GM21786 (cell line): ENCODE measurements around the gene SNX1.

Source experiments
- ATAC-seq: cut with Tn5 transposase; IDR thresholded peaks from one replicate; pipeline ENCODE4 v1.9.1; 2021; ENCODE audit not compliant: unreplicated experiment

The SNX1 gene

DNA sequence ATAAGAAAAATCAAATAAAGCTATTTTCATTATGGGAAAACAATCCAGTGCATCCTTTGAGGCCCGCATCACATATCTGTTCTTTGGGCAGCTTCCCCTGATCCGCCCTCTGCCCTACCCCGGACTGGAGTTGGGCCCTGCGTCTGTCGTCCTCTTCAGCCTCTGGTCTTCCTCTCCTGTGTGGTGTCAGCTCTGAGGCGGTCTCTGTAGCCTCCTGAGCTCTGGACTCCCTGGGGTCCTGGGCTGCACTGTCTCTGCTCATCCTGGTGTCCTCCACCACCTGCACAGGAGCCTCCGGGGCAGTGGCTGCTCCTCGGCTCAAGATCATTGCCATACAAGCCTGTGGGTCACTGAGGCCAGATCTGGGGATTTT lies 48.4 kb downstream of the SNX1 start:
- ATAC-seq, result no peak

DNA sequence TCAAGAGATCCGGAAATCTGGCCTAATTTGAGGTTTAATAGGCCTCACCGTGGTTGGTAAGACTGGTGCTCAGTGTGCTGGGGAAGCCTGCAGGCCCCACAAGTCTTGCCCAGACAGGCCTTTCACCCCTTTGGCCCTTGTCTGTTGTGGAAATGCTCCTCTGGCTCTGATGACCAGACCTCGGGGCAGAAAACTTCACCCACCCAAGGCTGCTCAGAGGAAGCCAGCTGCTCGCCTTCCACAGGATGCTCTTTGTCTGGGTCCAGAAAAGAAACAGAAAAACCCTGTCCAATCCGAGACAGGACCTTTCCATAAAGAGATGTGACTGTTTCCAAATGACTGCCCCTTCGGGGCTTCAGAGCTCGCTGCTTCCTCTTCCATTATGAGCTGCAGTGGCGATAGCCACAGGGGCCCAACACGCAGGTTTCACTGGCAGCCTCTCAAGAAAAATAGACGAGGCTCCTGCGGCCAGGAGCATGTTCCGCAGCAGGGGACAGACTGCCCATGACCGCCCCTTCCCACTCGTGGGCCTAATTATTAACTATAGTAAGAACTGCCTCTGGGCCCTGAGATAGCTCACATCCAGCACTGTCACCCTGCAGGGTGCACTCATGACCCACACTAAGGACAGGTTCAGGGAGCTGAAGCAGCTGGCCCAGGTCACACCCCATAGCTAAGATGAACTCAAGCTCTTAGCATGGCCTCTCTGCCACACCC lies 48.9 kb downstream of the SNX1 start:
- ATAC-seq, result peak; percentile 79

DNA sequence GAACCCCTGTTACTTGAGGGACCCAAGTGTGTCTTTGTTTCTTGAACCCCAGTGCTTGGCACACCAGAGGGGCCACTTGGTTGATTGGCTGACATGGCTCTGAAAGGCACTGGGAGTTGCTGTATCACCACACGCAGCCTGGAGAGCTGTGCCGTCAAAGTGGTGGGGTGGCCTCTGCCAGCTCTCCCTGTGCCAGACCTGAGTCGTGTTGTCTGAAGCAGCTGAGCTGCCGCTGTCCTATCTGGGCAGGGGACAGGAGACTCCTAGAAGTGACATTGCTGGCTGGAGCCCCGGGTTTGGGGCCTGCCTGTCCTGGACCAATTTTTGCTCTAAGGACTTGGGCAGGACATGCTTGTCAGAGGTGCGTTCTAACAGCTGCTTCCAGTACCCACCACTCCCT lies 50.3 kb downstream of the SNX1 start:
- ATAC-seq, result no peak

DNA sequence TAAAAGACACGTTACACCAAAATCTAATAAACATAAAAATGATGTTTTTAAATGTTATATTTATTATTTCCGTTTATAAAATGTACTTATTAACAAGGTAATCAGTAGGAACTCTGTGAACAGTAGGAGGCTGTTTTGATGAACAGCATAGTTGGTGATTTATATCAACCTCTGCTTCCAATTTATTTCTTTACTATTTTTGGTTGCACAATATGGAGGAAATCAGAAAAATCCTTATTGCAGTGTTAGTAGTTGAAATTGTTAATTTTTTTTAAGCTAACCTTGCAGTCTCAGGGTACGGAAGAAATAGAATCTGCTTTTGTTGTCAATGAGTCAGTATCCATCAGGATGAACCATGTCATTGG lies 50.7 kb downstream of the SNX1 start:
- no peak for ATAC-seq

DNA sequence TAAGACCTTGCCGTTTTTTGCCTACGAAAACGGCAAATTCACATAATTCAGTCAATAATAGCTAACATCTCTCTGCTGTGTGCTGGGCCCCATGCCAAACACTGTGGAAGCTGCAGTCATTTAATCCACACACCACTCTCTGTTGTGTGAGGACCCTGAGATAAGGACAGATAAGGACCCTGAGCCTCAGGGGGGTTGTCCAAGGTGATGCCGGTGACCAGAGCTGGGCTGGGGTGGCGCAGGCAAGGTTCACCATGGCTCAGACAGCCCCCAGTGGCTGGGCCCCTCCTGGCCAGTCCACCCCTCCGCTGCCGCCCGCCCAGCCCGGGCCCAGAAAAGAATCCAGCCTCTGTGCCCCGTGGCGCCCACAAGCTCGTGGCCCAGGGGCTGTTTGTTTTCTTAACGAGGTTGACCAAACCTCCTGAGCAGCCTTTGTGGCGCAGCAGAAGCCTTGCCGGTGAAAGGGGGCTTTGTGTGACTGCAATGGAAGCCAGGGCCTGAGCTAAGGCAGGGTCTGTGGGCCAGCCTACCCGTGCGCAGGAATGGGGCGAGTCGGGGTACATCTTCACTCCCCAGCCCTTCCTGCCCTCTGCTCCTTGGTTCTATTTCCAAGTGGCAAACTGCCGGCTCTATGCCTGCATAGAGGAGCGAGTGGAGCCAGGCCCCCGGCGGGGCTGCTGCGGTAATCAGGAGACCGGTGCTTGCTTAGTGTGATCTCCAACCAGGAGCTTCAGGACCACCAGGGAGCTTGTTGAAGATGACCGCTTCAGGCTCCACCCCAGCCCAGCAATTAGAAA lies 51.3 kb downstream of the SNX1 start:
- ATAC-seq, result no peak

DNA sequence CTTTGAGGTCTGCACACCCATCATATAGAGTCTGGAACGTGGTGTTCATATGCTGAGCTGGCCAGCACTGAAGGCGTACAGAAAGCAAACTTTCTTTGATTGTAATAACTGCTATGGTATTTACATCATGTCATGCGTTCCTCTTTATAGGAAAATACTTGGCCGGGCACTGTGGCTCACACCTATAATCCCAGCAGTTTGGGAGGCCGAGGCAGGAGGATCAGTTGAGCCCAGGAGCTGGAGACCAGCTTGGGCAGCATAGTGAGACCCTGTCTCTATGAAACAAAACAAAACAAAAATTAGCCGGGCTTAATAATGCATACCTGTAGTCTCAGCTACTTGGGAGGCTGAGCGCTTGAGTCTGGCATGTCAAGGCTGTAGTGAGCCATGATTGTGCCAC lies 52.4 kb downstream of the SNX1 start:
- ATAC-seq, result no peak

DNA sequence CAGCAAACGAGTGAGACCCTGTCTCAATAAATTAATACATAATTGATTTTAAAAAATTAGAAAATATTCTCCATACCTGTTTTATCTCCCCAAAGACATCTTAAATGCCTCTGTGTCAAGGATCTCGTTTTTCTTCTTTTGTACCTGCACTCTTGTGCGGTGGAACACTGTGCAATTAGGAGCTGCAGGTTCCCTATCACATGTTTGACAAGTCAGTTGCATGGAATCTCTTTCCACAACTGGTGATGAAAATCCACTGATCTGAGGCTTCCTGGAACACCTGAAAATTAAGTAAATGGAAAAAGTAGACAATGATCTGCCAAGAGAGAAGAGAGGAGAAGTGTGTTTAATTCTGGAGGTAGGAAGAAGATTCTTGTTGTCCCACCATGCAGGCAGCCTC lies 52.8 kb downstream of the SNX1 start:
- no peak for ATAC-seq

DNA sequence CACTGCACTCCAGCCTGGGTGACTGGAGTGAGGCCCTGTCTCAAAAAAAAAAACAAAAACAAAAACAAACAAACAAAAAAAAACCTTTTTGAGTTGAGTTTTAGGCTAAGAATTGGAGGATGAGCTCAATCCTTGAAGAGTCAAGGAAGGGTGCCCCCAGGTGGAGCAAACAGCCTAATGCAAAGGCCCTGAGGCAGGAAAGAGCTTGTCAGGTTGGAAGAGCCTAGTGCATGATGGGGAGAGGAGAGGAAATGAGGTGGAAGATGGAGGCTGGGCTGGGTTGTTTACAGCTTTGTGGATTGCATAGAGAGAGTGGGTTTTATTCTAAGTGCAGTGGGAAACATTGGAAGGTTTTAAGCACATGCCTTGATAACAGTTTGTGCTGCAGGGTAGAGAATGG lies 53.6 kb downstream of the SNX1 start:
- ATAC-seq, result no peak

DNA sequence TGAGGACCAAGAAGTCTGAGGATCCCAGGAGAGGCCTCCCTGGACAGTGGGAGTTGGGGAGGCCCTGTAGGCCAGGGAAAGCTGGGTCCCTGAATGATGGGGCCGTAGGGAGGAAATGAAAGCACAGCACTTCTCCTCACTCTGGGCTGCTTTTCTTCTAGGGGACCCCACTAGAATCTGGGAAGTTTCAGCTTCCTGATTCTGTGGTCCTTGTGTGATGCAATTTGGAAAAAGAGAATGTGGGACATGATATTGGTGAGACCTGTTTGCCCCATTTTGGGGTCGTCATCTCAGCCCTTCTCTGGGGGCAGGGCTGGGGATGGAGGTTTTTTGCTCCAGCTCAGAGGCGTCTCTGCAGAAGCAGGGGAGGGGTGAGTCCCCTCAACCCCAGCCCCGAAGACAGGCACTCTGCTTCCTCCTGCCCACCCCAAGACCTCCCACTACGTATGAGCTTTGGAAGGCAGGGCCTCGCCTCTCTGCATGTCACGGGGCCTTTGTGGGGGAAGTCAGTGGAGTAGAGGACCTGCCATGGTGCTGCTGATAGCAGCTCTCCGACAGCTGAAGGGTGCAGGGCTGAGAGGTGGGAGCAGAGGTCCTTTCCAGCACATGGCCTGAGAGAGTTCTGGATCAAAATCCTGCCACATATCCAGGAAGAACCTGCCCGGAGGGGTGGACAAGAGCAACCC lies 54.3 kb downstream of the SNX1 start:
- no peak for ATAC-seq

DNA sequence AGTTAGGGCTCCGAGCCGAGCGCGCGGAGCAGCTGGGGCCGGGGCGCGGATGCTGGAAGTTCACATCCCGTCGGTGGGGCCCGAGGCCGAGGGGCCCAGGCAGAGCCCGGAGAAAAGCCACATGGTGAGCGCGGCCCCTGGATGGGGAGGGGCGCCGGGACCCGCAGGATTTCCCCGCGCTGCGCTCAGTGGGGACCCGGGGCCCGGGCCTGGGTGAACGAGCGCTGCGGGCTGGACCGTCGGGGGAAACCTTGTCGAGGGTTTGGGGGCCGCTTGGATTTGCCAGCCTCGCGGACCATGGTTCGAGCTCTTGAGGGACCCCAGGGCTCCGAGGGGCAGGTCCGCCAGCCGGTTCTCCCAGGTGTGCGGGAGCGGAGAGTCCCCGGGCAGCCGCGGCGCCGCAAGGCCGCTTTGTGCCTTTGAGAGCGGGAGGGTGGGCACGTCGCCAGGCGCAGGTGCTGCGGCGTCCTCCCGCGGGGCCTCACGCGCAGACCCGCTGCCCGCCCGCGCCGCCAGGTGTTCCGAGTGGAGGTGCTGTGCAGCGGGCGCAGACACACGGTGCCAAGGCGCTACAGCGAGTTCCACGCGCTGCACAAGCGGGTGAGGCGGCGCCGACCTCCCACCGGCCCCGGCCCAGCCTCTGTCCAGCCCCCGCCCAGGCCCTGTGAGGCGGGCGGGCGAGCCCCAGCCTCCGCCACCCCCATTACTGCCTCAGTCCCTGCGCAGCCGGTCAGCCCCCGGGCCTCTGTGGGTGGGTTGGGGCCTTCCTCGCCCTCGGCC lies 56.1 kb downstream of the SNX1 start, which contains the start of gene SNX22:
Gene SNX22 (plus strand): TSS at position 5 of the 780 bp plus-strand sequence. CDS start 45 bp downstream, at position 50.
- ATAC-seq, result no peak

DNA sequence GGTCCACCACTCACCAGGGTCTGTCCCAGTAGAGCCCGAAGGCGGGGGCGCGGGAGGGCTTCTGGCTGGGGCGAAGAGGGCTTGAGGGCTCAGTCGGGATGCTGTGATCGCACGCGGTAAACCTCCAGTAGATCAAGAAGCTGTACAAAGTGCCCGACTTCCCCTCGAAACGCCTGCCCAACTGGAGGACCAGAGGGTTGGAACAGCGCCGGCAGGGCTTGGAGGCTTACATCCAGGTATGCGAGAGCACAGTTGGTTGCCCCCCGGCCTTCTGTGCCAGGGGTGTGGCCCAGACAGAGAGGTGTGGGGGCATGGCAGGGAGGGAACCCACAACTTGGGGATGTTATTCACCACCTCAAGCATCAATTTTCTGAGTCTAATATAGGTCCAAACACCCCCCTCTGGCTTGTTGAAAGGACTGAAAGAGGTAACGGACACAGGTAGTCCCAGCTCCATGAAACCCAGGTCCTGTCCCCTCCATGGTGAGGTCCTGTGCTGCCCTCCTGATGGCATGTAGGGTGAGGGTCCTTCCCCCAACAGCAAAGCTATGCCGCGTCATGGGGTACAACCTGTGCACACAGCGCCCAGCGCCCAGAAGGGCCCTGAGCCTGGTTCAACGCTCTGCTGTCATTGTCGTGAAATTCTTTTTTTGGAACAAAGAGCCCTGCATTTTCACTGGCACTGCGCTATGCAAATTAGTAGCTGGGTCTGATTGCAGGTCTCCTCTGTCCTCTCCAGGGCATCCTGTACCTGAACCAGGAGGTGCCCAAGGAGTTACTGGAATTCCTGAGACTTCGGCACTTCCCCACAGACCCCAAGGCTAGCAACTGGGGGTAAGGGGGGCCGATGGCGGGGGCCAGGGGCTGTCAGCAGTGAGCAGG lies 57.0 kb downstream of the SNX1 start:
- no peak for ATAC-seq

DNA sequence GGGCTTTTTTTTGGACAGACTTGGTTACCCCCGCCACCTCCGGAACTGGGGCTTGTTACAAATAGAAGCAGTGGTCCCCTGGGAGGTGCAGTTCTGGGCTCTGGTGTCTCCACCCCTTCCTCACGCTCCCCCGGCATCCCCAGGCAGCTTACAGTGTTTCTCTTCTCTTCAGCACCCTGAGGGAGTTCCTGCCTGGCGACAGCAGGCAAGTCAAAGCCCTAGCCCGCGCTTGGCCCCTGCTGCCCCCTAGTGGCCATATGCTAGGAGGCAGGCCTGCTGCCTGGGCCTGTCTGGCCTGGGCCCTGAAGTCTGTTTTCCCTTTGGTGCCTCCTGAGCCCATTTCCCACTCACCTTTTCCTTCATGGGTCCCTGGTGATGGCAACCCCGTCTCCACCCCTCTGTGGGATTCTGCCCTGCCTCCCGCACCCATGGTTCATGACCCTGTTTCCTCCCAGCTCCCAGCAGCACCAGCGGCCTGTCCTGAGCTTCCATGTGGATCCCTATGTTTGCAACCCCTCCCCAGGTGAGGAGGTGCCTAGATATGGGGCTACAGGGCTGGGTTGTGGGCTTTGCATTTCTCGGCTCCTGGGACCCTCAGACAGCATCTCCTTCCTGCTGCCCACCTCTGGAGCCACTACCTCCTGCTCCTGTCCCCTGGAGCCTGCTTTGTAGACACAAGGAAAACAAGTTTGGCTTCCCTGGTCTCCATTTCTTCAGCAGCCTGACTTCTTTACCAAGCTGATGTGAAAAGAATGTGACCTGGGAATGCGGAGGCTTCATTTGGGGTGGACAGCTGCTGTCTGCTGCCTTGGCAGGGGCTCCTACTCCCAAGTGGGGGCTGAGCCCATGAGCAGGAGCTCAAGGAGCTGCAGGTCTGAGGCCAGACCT lies 57.9 kb downstream of the SNX1 start:
- peak; percentile 49 for ATAC-seq

DNA sequence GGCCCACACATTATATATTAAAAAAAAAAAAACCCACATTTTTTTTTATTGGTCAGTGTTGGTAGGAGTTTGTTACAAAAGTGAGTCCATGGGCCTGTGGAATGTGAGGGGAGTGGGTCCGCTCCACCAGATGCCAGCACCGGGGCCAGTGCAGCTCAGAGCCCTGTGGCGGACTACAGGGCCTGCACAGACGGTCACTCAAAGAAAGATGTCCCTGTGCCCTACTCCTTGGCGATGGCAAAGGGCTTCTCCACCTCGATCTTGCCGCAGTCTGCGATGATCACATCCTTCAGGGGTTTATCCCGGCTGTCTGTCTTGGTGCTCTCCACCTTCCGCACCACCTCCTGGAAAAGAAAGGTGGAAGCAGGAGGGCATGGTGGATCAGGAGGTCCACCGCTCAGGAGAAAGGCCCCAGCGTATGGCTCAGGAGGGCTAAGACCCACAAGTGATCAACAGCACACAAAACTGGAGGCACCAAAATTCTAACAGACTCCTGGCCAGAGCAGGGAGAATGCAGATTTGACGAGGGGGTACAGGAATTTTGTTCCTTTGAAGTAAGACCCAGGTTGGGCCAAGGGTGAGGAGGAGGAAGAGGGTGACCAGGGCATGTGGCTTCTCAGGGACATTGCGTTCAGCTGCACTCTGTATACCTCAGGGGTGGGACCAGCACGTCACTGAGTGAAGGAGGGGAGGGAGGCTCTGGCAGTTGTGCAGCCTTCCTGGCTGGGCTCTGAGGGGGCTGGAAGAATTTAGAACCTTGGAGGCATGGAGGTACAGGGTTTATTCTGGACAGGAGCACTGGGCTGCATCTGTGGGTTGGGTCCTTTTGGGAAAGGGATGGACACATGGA lies 60.2 kb downstream of the SNX1 start:
- no peak for ATAC-seq

DNA sequence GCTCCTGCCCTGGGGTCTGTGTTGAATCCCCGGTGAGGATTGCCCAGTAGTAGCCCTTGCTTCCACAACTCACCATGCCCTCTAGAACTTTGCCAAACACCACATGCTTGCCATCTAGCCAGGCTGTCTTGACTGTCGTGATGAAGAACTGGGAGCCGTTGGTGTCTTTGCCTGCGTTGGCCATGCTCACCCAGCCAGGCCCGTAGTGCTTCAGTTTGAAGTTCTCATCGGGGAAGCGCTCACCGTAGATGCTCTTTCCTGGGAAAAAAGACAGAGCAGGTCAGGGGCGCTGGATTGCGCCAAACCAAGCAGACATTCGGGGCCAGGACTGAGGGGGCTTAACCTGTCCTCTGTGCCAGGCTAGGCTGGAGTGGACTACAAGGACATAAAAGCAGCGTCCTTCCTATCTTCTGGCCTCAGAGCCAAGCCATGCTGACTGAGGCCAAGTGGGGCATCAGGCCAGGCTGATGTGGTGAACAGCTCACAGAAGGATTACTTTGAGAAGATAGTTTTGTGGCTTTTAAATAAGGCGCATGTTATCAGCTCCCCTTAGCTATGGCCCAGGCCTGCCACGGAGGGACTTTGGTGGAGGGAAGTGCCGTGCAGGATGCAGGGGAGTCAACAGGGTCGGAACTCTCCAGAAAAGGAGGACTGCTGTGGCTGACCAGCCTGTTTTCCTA lies 61.0 kb downstream of the SNX1 start:
- ATAC-seq, result no peak

DNA sequence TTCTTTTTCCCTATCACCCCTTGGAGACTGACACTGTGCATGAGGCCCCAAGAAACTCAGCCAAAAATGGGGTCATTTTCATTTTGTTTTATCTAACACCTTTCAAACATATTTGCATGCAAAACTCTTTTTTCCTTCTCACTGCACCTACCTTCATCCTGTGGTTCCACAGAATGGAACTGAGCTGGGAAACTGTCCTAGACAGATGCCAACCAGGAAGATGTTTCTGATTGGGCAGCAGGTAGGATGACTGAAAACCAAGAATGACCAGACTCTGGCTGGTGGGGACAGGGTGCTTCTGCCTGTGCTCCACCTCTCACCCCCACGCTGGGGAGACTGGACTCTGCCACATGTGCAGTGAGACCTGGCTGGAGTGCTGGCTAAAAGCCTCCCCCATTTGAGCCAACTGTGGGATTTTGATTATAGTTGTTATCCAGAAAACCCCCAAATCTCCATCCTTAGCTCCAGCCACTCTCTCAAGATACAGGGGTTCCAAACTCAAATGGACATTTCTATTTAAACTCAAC lies 61.9 kb downstream of the SNX1 start:
- no peak for ATAC-seq

DNA sequence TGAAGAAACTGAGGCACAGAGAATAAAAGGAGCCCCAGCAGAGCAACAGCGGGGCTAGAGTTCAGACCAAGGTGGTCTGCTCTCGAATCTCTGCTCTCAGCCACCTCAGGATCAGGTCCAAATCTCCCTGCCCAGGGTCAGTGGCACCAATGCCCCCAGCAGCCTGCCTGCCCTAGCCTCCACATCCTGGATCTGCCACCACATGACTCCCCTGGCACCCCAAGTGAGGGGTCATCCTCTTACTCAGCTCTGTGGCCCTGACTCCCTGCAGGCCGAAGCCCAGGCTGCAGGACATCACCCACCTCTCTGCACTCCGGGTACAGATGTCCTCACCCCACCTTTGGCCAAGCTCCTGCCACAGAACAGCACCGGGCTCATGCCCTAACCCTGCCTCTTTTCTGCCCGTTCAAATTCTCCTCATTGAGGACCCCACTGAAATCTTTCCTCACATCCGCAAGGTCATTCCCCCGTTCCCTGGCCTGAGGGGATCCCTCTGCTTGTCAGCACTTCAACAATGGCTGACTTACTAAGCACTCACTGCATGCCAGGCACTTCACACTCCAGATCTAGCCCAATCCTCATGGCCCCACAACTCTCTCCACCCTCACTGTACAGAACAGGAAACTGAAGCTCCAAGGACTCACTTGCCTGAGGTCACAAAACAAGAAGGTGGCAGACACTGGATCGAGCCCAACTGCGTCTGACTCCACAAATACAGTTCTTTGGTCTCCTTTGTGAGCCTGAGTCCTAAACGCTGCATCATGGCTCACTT lies 62.8 kb downstream of the SNX1 start:
- no peak for ATAC-seq
